ENCODE measurements around the gene B9D1.

Gene B9D1

GRCh38 chr17:19388791-19389785, 26.6 kb upstream of the B9D1 start:
- in situ Hi-C loops (cut with MboI; ENCODE audit: low sequenced_read_pairs), result no loop called here

DNA sequence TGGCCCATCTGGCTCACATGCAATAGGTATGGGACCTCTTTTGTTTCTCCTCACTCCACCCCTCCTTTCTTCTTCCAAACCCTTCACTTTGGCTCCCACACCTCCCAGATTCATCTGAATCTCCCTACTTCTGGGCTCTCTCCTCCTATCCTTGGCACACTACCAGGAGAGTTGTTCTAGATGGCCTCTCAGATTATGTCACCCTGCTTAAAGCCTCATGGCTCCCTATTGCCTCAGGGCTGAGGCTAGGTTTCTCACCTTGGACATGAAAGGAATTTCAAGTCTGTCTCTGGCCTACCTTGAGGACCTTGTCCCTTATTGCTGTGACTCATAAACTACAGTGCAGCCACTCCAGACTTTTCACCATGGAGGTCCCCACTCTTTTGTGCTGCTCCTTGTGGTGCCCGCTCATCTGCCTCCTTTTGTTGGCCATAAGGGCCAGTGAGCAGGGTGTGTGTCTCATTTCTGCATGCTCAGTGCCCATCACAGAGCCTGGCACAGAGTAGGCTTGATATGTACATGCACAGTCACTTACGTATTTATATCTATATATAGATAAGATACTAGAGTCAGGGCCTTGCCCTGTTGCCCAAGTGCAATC, 25.5 kb upstream of the B9D1 start:
- in situ Hi-C loops (cut with MboI; ENCODE audit: low sequenced_read_pairs), result no loop called here

DNA sequence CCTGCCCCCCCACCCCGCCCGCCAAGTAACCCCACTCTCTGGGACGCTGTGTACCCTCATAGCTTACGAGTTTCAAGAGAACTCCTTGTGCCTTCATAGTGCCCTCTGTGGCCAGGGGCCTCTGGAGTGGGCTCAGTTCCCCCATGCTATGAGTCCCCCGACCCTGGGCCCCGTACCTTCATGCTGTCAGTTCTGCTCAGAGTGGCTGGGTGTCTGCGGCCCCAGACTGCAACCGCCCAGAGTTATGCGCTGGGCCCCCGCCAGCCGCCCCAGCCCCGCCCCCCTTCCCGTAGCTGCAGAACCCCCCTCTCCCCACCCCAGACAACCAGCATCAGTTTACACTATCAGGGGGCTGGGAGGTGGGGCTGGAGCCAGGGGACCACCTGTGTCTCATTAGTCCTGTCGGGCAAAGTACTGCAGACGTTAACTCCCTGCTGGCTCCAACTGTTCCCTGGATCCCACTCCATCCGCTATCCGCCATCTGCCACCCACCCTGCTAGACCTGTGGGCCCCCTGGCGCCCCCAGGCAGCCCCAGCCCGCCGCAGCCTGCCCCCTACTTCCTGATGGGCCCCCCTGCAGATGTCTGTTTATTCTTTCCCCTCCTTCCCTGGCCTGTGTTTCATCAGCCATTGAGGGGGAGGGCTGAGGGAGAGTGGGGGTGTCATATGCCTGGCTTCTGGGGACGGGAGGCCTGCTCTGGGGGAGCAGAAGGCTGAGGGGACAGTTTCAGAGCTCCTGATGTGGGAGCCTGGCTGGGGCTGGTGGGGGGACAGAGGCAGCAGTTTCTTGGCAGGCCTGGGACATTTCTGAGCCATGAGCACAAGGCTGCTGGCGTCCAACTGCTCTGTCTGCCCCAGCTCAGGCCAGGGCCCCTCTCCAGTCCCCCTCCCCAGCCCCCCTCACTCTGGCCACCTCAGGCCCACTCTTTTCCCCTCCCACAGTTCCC, 24.7 kb upstream of the B9D1 start, which contains the start of gene MFAP4:
MFAP4 (minus strand) TSS at position 217 of the 947 bp plus-strand sequence; CDS start at position 182, 35 bp downstream.
- in situ Hi-C loops (cut with MboI; ENCODE audit: low sequenced_read_pairs), result no loop called here

- in situ Hi-C loops (cut with MboI; ENCODE audit: low sequenced_read_pairs), result no loop called here
Measured at GRCh38 chr17:19386051-19386929, 23.8 kb upstream of the B9D1 start.

- in situ Hi-C loops (cut with MboI; ENCODE audit: low sequenced_read_pairs), result no loop called here
Measured at GRCh38 chr17:19385521-19385983, 23.0 kb upstream of the B9D1 start.

GRCh38 chr17:19384723-19385391, 22.3 kb upstream of the B9D1 start:
- in situ Hi-C loops (cut with MboI; ENCODE audit: low sequenced_read_pairs), result no loop called here

GRCh38 chr17:19383681-19384470, 21.4 kb upstream of the B9D1 start:
- in situ Hi-C loops (cut with MboI; ENCODE audit: low sequenced_read_pairs), result no loop called here

GRCh38 chr17:19382531-19383444, 20.3 kb upstream of the B9D1 start:
- in situ Hi-C loops (cut with MboI; ENCODE audit: low sequenced_read_pairs), result no loop called here

DNA sequence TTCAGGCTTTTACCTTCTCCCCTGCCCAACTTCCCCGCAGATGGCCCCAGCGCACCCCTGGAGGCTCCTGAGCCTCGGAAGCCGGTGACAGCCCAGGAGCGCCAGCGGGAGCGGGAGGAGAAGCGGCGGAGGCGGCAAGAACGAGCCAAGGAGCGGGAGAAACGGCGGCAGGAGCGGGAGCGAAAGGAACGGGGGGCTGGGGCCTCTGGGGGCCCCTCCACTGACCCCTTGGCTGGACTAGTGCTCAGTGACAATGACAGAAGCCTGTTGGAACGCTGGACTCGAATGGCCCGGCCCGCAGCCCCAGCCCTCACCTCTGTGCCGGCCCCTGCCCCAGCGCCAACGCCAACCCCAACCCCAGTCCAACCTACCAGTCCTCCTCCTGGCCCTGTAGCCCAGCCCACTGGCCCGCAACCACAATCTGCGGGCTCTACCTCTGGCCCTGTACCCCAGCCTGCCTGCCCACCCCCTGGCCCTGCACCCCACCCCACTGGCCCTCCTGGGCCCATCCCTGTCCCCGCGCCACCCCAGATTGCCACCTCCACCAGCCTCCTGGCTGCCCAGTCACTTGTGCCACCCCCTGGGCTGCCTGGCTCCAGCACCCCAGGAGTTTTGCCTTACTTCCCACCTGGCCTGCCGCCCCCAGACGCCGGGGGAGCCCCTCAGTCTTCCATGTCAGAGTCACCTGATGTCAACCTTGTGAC, 19.4 kb upstream of the B9D1 start:
- in situ Hi-C loops (cut with MboI; ENCODE audit: low sequenced_read_pairs), result no loop called here

DNA sequence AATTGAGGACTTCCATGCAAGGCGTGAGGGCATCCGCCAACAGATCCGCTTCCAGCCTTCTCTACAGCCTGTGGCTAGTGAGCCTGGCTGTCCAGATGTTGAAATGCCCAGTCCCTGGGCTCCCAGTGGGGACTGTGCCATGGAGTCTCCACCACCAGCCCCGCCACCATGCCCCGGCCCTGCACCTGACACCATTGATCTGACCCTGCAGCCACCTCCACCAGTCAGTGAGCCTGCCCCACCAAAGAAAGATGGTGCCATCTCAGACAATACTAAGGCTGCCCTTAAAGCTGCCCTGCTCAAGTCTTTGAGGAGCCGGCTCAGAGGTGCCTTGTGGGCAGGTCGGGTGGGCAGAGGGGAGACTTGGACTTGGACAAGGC, 18.8 kb upstream of the B9D1 start:
- in situ Hi-C loops (cut with MboI; ENCODE audit: low sequenced_read_pairs), result no loop called here

DNA sequence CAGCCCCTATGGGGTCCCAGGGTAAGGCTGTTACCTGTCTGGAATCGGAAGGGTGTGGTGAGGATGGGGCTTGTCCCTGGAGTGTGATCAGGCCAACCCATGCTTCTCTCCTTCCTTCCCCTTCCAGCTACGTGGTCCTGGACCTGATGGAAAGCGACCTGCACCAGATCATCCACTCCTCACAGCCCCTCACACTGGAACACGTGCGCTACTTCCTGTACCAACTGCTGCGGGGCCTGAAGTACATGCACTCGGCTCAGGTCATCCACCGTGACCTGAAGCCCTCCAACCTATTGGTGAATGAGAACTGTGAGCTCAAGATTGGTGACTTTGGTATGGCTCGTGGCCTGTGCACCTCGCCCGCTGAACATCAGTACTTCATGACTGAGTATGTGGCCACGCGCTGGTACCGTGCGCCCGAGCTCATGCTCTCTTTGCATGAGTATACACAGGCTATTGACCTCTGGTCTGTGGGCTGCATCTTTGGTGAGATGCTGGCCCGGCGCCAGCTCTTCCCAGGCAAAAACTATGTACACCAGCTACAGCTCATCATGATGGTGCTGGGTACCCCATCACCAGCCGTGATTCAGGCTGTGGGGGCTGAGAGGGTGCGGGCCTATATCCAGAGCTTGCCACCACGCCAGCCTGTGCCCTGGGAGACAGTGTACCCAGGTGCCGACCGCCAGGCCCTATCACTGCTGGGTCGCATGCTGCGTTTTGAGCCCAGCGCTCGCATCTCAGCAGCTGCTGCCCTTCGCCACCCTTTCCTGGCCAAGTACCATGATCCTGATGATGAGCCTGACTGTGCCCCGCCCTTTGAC, 18.2 kb upstream of the B9D1 start:
- in situ Hi-C loops (cut with MboI; ENCODE audit: low sequenced_read_pairs), result no loop called here

DNA sequence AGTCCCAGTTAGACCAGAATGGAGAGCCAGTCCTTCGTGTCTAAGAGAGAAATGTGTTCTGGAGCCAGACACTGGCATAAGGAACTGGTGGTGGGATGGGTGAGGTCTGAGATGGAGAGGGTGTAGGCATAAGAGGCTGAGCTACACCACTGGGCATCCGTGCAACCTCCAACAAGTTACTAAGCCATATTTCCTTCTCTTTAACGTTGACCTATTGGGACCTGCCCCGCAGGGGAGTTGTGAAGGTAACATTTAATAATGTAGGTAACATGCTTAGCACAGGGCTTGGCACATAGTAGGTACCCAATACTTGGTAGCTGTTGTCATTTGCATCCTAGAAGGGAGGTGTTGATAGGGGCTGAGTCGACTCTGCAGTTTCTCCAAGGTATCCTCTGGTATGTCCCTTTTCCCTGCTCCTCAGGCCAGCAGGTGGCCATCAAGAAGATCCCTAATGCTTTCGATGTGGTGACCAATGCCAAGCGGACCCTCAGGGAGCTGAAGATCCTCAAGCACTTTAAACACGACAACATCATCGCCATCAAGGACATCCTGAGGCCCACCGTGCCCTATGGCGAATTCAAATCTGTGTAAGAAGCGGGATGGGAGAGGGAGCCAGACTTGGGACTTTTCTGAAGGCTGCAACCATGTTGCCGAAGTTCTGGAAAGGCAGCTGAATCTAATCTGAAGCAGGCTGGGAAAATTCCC, 17.0 kb upstream of the B9D1 start:
- in situ Hi-C loops (cut with MboI; ENCODE audit: low sequenced_read_pairs), result no loop called here

GRCh38 chr17:19378416-19379360, 16.2 kb upstream of the B9D1 start, which contains the start of gene MAPK7:
Gene MAPK7 (plus strand): TSS chr17:19378498. CDS start chr17:19378901, 403 bp downstream.
- in situ Hi-C loops (cut with MboI; ENCODE audit: low sequenced_read_pairs), result no loop called here

All from HL-60/S4 (cell line).